H4 (cell line): ENCODE results near the gene SLC16A10. TPM values are rescaled to one million over a fixed set of nuclear protein-coding genes. Genes with fewer than 3 reads are reported as not detected.
"Not testable (repeated sequence)": the region's sequence is repeated elsewhere in the genome, so short reads cannot be mapped to it uniquely, and the experiment has no call there.

Experiments used
- DNase-seq: peaks from one replicate; pipeline ENCODE4 v3.0.0-alpha.2; 2015; ENCODE audit warnings: low spot score
- total RNA-seq: library from RNA; depleted of rRNA; stranded (reverse); fragments of >200 nt; shearing (Covaris generic); gene quantifications from 2 replicates; pipeline ENCODE4 v1.2.3, GENCODE V29; 2014

Gene SLC16A10
- total RNA-seq, 1 experiment from 2014 or later: 1.9 TPM

DNA sequence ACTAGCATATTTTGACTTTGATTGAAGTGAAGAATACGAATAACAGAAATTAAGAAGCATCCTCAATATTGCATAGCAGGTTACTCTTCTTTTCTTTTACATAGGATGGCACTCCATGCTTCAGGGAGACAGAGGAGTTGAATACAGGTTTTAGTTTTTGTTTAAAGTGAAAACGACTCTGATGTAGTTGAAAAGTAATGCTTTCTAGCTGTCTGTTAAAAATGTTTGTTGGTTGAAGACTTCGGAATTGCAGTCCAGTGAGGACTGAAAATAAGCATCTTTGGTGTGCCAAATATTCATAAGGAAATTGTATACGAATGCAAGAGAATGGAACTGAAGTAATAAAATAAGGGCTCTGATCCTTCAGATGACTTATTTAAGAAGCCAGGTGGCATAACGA is 618 bp upstream of the SLC16A10 start:
- DNase-seq: no peak

- no peak for DNase-seq
Observed at GRCh38 chr6:111087871-111088667, 766 bp downstream of the SLC16A10 start.

DNA sequence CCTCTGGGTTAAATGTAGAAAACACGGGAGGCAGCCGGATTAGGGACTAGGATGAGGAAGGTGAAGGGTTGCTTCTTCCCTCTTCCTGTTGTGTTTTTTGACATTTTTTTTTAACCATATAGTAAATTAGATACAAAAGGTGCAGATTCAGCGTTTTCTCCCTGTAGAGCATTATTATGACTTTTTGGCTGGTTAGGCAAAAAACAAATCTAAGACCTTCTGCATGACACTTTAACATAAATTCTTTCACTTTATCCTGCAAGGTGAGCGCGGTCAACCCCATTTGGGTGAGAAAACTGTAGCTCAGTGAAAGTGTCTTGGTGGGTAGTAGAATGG is 1.3 kb downstream of the SLC16A10 start:
- no peak for DNase-seq

- no peak for DNase-seq
Observed at GRCh38 chr6:111090766-111091165, 3.5 kb downstream of the SLC16A10 start.

DNA sequence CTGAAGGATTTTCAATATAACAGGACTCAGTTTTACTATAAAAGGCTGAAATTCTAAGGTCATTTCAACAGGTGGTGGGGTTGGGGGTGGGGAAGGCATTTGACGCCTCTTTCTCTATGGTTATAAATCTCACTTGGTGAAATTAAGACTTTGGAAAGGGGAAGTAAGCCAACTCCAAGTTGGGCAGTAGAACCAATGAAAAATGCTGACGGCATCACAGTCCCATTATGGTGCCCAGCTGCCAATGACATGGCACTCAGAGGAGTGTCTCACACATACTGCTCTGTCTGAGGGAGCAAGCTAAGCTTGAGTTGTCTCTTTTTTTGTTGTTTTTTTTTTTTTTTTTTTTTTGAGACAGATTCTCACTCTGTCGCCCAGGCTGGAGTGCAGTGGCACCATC is 4.7 kb downstream of the SLC16A10 start:
- no peak for DNase-seq

- not testable (repeated sequence) for DNase-seq
Observed at GRCh38 chr6:111095488-111095887, 8.2 kb downstream of the SLC16A10 start.

- no peak for DNase-seq
Observed at GRCh38 chr6:111096246-111096645, 8.9 kb downstream of the SLC16A10 start.

DNA sequence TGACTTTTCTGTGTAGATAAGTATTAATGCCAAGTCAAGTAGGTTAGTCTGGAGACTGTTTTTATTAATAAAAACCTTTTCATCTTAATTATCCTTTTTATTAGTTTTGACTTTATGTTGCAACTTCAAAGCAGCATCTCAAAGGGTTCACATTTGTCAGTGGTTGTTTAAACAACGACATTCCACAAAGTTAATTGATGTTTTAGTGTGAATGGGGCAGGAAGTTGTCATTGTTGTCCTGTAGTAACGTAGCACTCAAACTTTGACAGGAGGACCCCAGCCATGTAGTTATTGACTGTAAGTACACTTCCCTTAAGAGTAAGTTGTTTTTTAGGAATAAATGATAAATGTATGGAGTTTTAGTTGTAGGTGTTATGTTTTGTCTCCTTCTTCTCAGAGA is 11.3 kb downstream of the SLC16A10 start:
- no peak for DNase-seq

- no peak for DNase-seq
Observed at GRCh38 chr6:111101987-111102386, 14.7 kb downstream of the SLC16A10 start.

DNA sequence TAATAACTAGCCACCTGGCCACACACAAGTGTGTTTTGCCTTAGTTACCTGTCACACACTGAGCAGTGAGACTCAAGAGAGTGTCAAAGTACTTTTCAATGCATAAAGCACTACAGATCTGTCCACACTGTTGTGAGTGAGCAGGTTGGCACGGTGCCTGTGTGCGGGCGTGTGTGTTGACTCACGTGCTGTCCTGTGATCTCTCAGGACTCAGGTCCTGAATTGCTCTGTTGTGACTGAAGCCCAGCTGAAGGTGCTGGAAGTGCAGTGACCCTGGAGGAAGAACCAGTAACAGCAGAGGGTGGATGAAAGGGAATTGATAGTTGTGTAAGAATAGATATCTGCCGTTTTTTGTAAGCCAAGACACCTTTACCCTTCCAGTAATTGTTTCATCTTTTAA is 18.3 kb downstream of the SLC16A10 start:
- DNase-seq: peak; percentile 31

DNA sequence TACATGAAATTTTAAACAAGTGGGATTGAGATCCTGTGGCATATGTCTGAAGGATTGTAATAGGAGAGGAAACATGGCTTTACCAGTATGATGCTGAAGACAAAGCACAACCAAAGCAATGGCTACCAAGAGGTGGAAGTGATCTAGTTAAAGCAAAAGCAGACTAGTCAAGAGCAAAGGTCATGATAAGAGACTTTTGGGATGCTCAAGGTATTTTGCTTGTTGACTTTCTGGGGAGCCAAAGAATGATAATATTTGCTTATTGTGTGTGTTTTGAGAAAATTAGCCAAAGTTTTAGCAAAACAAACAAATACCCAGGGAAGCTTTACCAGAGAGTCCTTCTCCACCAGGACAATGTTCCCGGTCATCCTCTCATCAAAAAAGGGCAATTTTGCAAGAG is 20.3 kb downstream of the SLC16A10 start:
- no peak for DNase-seq

DNA sequence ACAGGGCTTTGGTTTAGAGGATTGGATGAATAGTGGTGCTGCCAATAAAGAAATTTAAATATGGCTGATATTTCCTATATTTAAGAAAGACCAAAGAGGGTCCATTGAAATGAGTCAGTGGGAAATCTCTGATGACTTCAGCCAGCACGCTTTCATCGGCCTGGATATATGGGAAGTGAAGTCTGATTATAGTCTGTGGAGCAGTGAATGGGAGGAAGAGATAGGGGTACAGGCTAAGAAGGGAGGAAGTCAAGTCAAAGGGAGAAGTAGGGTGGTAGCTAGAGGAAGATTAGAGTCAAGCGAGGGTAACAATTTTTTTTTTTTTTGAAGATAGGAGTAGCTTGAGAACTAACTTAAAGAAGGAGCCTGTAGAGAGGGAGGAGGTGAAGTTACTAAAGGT is 22.7 kb downstream of the SLC16A10 start:
- DNase-seq: no peak

DNA sequence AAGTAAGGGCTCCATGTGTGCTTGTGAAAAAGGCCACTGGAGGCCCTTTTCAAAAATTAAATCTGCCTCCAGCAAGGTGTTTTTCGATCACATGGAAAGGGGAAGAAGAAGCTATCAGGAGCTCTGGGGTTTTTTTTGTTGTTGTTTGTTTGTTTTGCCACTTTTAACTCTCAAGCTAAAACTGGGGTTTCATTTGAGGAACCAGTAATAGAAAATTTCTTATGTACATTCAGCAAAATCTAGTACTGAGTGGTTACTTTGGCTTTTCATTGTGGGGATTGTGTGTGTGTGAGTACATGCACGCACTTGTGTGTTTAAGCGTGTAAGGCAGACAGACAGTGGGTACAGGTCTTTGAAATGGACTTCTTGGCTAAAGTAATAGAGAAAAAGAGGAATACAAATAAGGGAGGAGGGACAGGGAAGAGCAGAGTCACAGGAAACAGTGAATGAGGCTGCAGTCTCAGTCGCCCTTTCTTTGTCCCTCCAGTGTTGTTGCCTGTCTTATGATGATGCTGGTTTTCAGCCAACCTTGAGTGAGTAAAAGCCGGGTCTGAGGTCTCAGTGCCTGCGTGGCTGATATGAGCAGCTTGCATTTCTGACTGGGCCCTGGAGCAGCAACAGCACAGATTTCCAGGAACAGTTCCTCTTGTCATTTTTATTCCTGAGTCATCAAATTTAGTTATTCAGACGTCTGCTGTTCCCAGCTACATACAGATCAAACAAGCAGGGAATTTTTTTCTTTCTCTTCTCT is 26.2 kb downstream of the SLC16A10 start:
- DNase-seq: peak; percentile 46

- DNase-seq: peak; percentile 2
Observed at GRCh38 chr6:111114087-111114443, 26.8 kb downstream of the SLC16A10 start.

- no peak for DNase-seq
Observed at GRCh38 chr6:111114482-111114881, 27.2 kb downstream of the SLC16A10 start.

- DNase-seq: no peak
Observed at GRCh38 chr6:111118826-111119225, 31.5 kb downstream of the SLC16A10 start.

GRCh38 chr6:111119571-111120329 is 32.4 kb downstream of the SLC16A10 start:
- no peak for DNase-seq

DNA sequence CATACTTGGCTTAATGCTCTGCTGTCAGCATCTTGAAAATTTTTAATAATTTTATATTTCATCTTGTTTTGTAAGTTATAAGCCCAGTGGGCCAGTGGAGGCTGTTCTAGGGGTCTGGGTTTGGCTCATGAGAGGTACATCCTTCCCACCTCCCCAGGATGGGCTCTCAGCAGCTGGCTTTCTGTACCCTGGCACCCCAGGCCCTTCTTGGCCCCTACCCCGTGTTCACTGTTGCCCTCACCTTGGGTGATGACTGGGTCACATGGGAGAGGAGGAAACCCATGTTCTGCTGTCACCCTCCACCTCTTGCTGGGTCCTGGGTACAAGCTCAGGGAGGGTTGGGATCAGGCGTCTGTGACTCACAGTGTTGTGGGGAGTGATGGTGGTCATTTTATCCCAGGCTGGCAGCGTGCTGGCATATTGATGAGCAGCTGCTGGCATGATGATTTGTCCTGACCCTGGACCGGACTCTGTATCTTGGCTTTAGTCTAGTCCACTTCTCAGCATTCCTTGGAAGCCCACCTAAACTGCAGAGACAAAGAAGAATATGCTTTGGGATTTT is 34.6 kb downstream of the SLC16A10 start:
- DNase-seq: no peak

DNA sequence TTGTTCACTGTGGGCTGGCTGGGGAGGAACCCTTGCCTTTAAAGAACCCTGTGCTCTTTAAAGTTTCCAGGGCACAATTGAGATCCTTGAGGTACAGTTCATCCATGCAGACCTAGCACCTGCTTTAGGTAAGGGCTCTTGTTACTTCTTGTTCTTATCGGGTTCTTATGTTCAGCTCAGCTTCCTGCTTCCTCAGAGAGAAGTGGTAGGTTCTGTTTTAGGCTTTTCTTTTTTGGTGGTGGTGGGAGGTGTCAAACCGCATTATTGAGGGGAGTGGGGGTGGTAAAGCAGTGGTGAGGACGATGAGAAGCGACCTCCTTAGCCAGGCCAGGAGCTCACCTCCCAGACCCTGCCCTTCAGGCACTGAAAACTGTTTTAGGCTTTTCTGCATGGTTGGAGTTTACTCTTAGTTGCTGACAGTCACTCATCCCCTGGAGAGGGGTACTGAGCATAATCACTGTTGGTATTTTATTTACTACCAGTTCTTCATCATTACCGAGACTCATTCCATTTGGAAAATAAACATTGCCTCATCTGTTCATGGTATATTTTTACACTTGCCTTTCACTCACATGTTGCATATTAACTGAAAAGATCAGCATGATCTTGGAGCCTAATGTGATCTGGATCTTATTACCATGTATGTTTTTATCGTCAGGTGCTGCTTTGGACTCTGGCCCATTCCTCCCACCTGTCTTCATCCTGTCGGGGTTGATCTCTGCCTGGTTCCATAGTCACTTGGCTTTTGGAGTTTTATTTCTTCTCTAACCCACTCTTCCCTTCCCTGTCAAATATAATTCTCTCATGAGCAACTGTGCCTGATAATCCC is 35.4 kb downstream of the SLC16A10 start:
- DNase-seq: no peak

DNA sequence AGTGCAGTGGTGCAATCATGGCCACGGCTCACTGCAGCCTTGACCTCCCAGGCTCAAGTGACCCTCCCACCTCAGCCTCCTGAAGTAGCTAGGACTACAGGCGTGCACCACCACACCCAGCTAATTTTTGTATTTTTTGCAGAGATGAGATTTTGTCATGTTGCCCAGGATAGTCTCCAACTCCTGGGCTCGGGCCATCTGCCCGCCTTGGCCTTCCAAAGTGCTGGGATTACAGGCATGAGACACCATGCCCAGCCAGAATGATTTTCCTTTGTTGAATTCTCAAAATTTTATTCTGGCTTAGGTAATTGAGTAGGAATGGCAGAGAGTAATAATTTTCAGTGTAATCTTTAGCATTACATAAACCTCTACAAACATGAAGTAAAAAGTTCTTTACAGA is 37.1 kb downstream of the SLC16A10 start:
- DNase-seq: no peak

DNA sequence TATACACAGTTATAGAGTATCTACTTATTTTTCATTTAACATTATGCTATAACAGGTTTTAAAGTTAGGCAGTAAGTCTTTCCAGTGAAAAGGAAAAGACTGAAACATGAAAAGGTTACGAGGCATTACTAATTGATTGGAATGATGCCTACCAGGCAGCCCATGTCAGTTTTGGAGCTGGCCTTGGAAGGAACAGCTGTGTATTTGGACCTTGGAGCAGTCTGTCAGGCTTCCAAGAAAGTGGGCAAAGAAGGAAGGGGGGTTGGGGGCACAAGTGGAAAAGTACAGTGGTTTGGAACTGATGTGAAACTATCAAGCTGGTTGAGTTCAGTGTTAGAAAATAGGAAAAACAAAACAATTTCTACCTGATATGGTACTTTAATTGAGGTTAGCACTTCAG is 41.7 kb downstream of the SLC16A10 start:
- peak; percentile 14 for DNase-seq
